SH-SY5Y (cell line): ENCODE results near the gene NMNAT2.

Experiments
- GATA2 ChIP-seq: IDR thresholded peaks from 2 replicates; pipeline ENCODE4 v1.6.1; 2011; ENCODE audit warnings: mild to moderate bottlenecking, low read depth, low read length
- GATA3 ChIP-seq: IDR thresholded peaks from 2 replicates; pipeline ENCODE4 v1.6.1; 2011; ENCODE audit warnings: low read depth, mild to moderate bottlenecking, low read length, moderate library complexity

GRCh38 chr1:183227422-183228346 is 190.5 kb downstream of the NMNAT2 start:
- no peak for TF ChIP-seq GATA2
- no peak for TF ChIP-seq GATA3
